Naive thymus-derived CD4-positive, alpha-beta T cell (primary cell): ENCODE results near the gene ARMC6. TPM values are rescaled to one million over a fixed set of nuclear protein-coding genes. Genes with fewer than 3 reads are reported as not detected.

Experiments
- ATAC-seq: fragments of 150-1000 bp; cut with Tn5 transposase; 2 replicates; pipeline ENCODE4 v1.10.0; 2021; ENCODE audit warnings: mild to moderate bottlenecking, moderate library complexity
- CTCF ChIA-PET: fragments of 350-600 bp; sonication (Branson Sonifier 250); formaldehyde crosslinking; loops from one replicate; lab custom pipeline; 2021; ENCODE audit warnings: antibody characterized with exemption; lab: Charles Lee
- POLR2A ChIA-PET: fragments of 350-600 bp; sonication (Branson Sonifier 250); formaldehyde crosslinking; loops from one replicate; lab custom pipeline; 2021; ENCODE audit warnings: antibody characterized with exemption, inconsistent platforms; lab: Charles Lee
- DNase-seq, 9 donors: peaks; one replicate each; pipeline versions ENCODE4 v3.0.0 to v3.0.0-alpha.2; 2020 to 2022; ENCODE audit warnings: mixed read lengths in 1 of 9
- H3K27ac ChIP-seq: one replicate; pipeline ENCODE4 v1.7.0; 2013; ENCODE audit warnings: mild to moderate bottlenecking, low read depth, low read length, moderate library complexity
- H3K27me3 ChIP-seq, 2 donors: one replicate each; pipeline ENCODE4 v1.7.0; 2013; ENCODE audit warnings: low read length in 2 of 2, mild to moderate bottlenecking in 2 of 2, moderate library complexity in 2 of 2; ENCODE audit not compliant: control insufficient read depth in 2 of 2, insufficient read depth in 2 of 2
- H3K36me3 ChIP-seq, 3 experiments: 1 replicate in 2 of 3; 2 replicates in 1 of 3; pipeline ENCODE4 v1.7.0; 2013; ENCODE audit warnings: low read length in 3 of 3, mild to moderate bottlenecking in 3 of 3, moderate library complexity in 1 of 3; ENCODE audit not compliant: insufficient read depth in 3 of 3, control insufficient read depth in 2 of 3
- H3K4me1 ChIP-seq, 2 donors: one replicate each; pipeline ENCODE4 v1.7.0; 2013; ENCODE audit warnings: low read length in 2 of 2, mild to moderate bottlenecking in 2 of 2, moderate library complexity in 1 of 2; ENCODE audit not compliant: control insufficient read depth in 2 of 2, insufficient read depth in 2 of 2
- H3K4me3 ChIP-seq: 2 replicates; pipeline ENCODE4 v1.7.0; 2013; ENCODE audit warnings: mild to moderate bottlenecking, low read length
- H3K9me3 ChIP-seq, 3 experiments: 1 replicate in 2 of 3; 2 replicates in 1 of 3; pipeline ENCODE4 v1.7.0; 2013; ENCODE audit warnings: low read length in 3 of 3; ENCODE audit not compliant: control insufficient read depth in 2 of 3
- H3K27ac Mint-ChIP-seq, 9 donors: one replicate each; pipeline ENCODE4 v1.8.0; 2020 to 2022; ENCODE audit warnings: mixed read lengths in 9 of 9, mild to moderate bottlenecking in 8 of 9, moderate library complexity in 5 of 9, inconsistent platforms in 2 of 9
- H3K27me3 Mint-ChIP-seq, 5 donors: one replicate each; pipeline ENCODE4 v1.8.0; 2021 to 2022; ENCODE audit warnings: mixed read lengths in 5 of 5, mild to moderate bottlenecking in 1 of 5
- H3K36me3 Mint-ChIP-seq, 5 donors: one replicate each; pipeline ENCODE4 v1.8.0; 2020 to 2022; ENCODE audit warnings: mixed read lengths in 5 of 5, mild to moderate bottlenecking in 3 of 5, inconsistent platforms in 1 of 5
- H3K4me1 Mint-ChIP-seq, 7 donors: one replicate each; pipeline ENCODE4 v1.8.0; 2020 to 2022; ENCODE audit warnings: mixed read lengths in 7 of 7, mild to moderate bottlenecking in 3 of 7, inconsistent platforms in 1 of 7
- H3K4me3 Mint-ChIP-seq, 10 donors: one replicate each; pipeline ENCODE4 v1.8.0; 2020 to 2022; ENCODE audit warnings: mild to moderate bottlenecking in 10 of 10, mixed read lengths in 10 of 10, moderate library complexity in 6 of 10, inconsistent platforms in 2 of 10
- H3K9me3 Mint-ChIP-seq, 11 donors: one replicate each; pipeline ENCODE4 v1.8.0; 2020 to 2022; ENCODE audit warnings: mixed read lengths in 11 of 11, mild to moderate bottlenecking in 4 of 11, inconsistent platforms in 1 of 11, moderate library complexity in 1 of 11
- intact Hi-C, 2 donors: fragments of 100-400 bp; cut with micrococcal nuclease; formaldehyde crosslinking; loops; one replicate each; pipeline ENCODE4 v1.15.1; 2023
- polyA plus RNA-seq, 2 donors: library from polyadenylated mRNA; unstranded; fragments of 300-500 nt; fragmentation: Illumina TruSeq; gene quantifications; one replicate each; pipeline ENCODE4 v1.2.3, GENCODE V29; 2021
- total RNA-seq, 6 experiments: library from RNA in 5 of 6; stranded (reverse) in 5 of 6; gene quantifications; 1 replicate in 5 of 6; 2 replicates in 1 of 6; pipeline ENCODE4 v1.2.3 and lab custom pipeline; 2021 to 2026

The ARMC6 gene
- total and polyA plus RNA-seq, 7 experiments from 2014 or later, result 14.0 to 41.9 (median 16.2) TPM

- POLR2A ChIA-PET, result interaction anchor here (0.6 to 1.0 kb wide), 2 partner anchors 86 to 96 kb away, joined by 3 read pairs; no protein-coding TSS in a partner anchor
- Histone ChIP-seq H3K4me1 (no peaks in the 10 kb centered on the region), H3K9me3 (no peaks in the 10 kb centered on the region), H3K27ac (no peak overlapping the region), H3K36me3 (peaks cover 0 to 65% (median 0%) of the 10 kb centered on the region in 3 experiments), H3K27me3 (no peaks in the 10 kb centered on the region), H3K4me3 (no peak overlapping the region)
- Mint-ChIP-seq H3K36me3 (peaks cover 0 to 12% (median 0%) of the 10 kb centered on the region in 5 donors), H3K9me3 (no peaks in the 10 kb centered on the region), H3K4me1 (no peaks in the 10 kb centered on the region), H3K4me3 (no peak overlapping the region), H3K27ac (no peak overlapping the region), H3K27me3 (no peaks in the 10 kb centered on the region)
- CTCF ChIA-PET, result interaction anchor here (0.9 to 2.1 kb wide), 7 partner anchors 13 to 89 kb away, joined by 4 to 10 read pairs (median 7); no protein-coding TSS in a partner anchor
- ATAC-seq (no peak), DNase-seq (no peak)
- intact Hi-C loops, result loop anchor here in 1 of 2 donors (1.0 kb wide), 1 partner anchor 84 kb away; the partner anchor contains the start of gene TMEM161A
Measured at GRCh38 chr19:19054315-19054938, 21.0 kb downstream of the ARMC6 start.

GRCh38 chr19:19054939-19055440 is 21.6 kb downstream of the ARMC6 start:
- H3K36me3 Mint-ChIP-seq, result peaks cover 0 to 12% (median 0%) of the 10 kb centered on the region in 5 donors

DNA sequence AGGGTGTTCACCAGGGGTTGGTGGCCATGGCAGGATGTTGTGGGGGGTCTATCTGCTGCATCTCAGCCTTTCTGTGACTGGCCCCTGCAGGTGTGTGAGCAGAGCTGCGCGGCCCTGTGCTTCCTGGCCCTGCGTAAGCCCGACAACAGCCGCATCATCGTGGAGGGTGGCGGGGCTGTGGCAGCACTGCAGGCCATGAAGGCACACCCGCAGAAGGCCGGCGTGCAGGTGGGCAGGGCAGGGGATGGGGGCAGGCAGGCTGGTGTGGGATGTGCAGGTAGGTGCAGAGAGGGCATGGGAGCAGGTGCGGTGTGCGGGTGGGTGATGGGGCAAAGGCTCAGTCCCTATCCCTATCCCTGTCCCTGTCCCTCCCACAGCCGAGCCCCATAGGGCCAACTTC is 22.3 kb downstream of the ARMC6 start:
- Histone ChIP-seq H3K27me3 (no peaks in the 10 kb centered on the region), H3K9me3 (no peaks in the 10 kb centered on the region), H3K27ac (no peak overlapping the region), H3K4me1 (no peaks in the 10 kb centered on the region), H3K36me3 (peaks cover 0 to 59% (median 0%) of the 10 kb centered on the region in 3 experiments), H3K4me3 (no peak overlapping the region)
- ATAC-seq (no peak), DNase-seq (no peak)
- H3K4me1 Mint-ChIP-seq, result no peaks in the 10 kb centered on the region
- H3K36me3 Mint-ChIP-seq, result peaks cover 0 to 11% (median 0%) of the 10 kb centered on the region in 5 donors
- H3K27ac Mint-ChIP-seq, result no peak overlapping the region
- H3K4me3 Mint-ChIP-seq, result no peak overlapping the region
- CTCF ChIA-PET, result interaction anchor here (1.0 to 2.1 kb wide), 3 partner anchors 12 to 88 kb away, joined by 5 to 9 read pairs (median 9); no protein-coding TSS in a partner anchor
- intact Hi-C loops, result no loop called here
- H3K27me3 Mint-ChIP-seq, result no peaks in the 10 kb centered on the region
- POLR2A ChIA-PET, result interaction anchor here (0.6 kb wide), 2 partner anchors 80 to 200 kb away, joined by 3 to 5 read pairs; no protein-coding TSS in a partner anchor
- no peaks in the 10 kb centered on the region for H3K9me3 Mint-ChIP-seq

More at GRCh38 chr19:19054939-19055440, 21.6 kb downstream of the ARMC6 start:
- DNase-seq (no peak), ATAC-seq (no peak)
- Mint-ChIP-seq H3K4me1 (no peaks in the 10 kb centered on the region), H3K27me3 (no peaks in the 10 kb centered on the region), H3K27ac (no peak overlapping the region), H3K9me3 (no peaks in the 10 kb centered on the region), H3K4me3 (no peak overlapping the region)
- H3K36me3 ChIP-seq, result peaks cover 0 to 64% (median 0%) of the 10 kb centered on the region in 3 experiments
- intact Hi-C loops, result loop anchor here in 1 of 2 donors (1.0 kb wide), 1 partner anchor 83 kb away; the partner anchor contains the start of gene TMEM161A
- POLR2A ChIA-PET, result interaction anchor here (0.6 to 1.0 kb wide), 2 partner anchors 85 to 199 kb away, joined by 3 to 5 read pairs; no protein-coding TSS in a partner anchor
- H3K4me3 ChIP-seq, result no peak overlapping the region
- CTCF ChIA-PET, result interaction anchor here (1.0 to 2.1 kb wide), 6 partner anchors 12 to 89 kb away, joined by 4 to 10 read pairs (median 7); no protein-coding TSS in a partner anchor
- no peaks in the 10 kb centered on the region for H3K9me3 ChIP-seq
- no peak overlapping the region for H3K27ac ChIP-seq
- no peaks in the 10 kb centered on the region for H3K27me3 ChIP-seq
- no peaks in the 10 kb centered on the region for H3K4me1 ChIP-seq

DNA sequence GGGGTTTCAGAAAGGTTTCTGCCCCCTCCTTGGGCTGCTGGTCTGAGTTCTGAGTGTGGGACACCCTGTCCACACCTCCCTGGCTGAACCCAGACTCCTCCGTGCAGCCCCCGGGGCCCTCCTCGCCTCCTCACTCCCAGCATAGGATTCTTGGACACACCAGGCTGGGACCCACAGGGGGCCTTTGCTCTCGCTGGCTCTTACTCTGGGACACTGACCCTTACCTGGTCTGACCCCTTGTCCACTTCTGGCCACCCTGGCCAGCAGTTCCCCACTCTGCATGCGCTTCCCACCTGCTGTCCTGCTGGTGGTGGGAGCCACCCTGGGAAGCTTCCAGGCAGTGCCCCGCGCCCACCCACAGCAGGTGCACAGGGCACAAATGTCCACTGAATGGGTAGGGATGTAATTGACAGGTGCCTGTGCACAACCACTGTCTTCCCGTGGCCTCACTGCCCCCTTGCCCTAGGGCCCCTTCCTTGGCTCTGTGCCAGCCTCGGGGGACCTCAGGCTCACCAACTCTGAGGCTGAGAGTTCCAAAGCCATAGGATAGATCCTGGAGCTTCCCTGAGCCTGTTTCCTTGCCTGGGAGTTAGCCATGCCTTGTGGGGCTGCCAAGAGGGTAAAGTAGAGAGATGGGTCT is 23.4 kb downstream of the ARMC6 start:
- Histone ChIP-seq H3K9me3 (no peaks in the 10 kb centered on the region), H3K4me1 (no peaks in the 10 kb centered on the region), H3K4me3 (no peak overlapping the region), H3K27ac (no peak overlapping the region), H3K36me3 (peaks cover 0 to 54% (median 0%) of the 10 kb centered on the region in 3 experiments), H3K27me3 (no peaks in the 10 kb centered on the region)
- Mint-ChIP-seq H3K27ac (no peak overlapping the region), H3K9me3 (no peaks in the 10 kb centered on the region), H3K36me3 (peaks cover 0 to 3% (median 0%) of the 10 kb centered on the region in 5 donors), H3K27me3 (no peaks in the 10 kb centered on the region), H3K4me1 (no peaks in the 10 kb centered on the region), H3K4me3 (no peak overlapping the region)
- ATAC-seq (no peak), DNase-seq (no peak)
- intact Hi-C loops, result no loop called here
- CTCF ChIA-PET, result no interaction called here
- POLR2A ChIA-PET, result no interaction called here

DNA sequence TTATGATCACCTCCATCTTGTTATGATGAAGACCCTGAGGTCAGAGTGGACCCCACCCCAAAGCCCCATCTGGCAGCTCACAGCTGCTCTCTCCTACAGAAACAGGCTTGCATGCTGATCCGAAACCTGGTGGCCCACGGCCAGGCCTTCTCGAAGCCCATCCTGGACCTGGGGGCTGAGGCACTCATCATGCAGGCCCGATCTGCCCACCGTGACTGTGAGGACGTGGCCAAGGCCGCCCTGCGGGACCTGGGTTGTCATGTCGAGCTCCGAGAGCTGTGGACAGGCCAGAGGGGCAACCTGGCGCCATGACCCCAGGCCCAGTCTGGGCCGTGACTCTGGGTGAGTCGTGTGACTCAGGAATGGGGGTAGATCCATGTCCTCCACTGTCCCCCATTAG is 23.9 kb downstream of the ARMC6 start:
- H3K36me3 ChIP-seq, result peaks cover 0 to 49% (median 0%) of the 10 kb centered on the region in 3 experiments
- no peak overlapping the region for H3K27ac ChIP-seq
- H3K4me3 ChIP-seq, result no peak overlapping the region
- H3K4me1 ChIP-seq, result no peaks in the 10 kb centered on the region
- DNase-seq (no peak), ATAC-seq (no peak)
- CTCF ChIA-PET, result no interaction called here
- Mint-ChIP-seq H3K4me1 (peaks cover 0 to 1% (median 0%) of the 10 kb centered on the region in 7 donors), H3K9me3 (no peaks in the 10 kb centered on the region), H3K27me3 (no peaks in the 10 kb centered on the region), H3K36me3 (peaks cover 0 to 3% (median 0%) of the 10 kb centered on the region in 5 donors), H3K4me3 (no peak overlapping the region), H3K27ac (no peak overlapping the region)
- no peaks in the 10 kb centered on the region for H3K9me3 ChIP-seq
- intact Hi-C loops, result no loop called here
- H3K27me3 ChIP-seq, result no peaks in the 10 kb centered on the region
- POLR2A ChIA-PET, result no interaction called here

- no peak overlapping the region for H3K27ac ChIP-seq
- H3K4me3 ChIP-seq, result no peak overlapping the region
- ChIA-PET POLR2A (no interaction called here), CTCF (no interaction called here)
- DNase-seq (no peak), ATAC-seq (no peak)
- Mint-ChIP-seq H3K27me3 (no peaks in the 10 kb centered on the region), H3K27ac (no peak overlapping the region), H3K4me3 (no peak overlapping the region), H3K4me1 (peaks cover 0 to 5% (median 1%) of the 10 kb centered on the region in 7 donors), H3K9me3 (no peaks in the 10 kb centered on the region), H3K36me3 (peaks cover 0 to 3% (median 0%) of the 10 kb centered on the region in 5 donors)
- H3K9me3 ChIP-seq, result no peaks in the 10 kb centered on the region
- peaks cover 0 to under 1% of the 10 kb centered on the region in 2 donors for H3K4me1 ChIP-seq
- peaks cover 0 to 45% (median 0%) of the 10 kb centered on the region in 3 experiments for H3K36me3 ChIP-seq
- intact Hi-C loops, result no loop called here
- H3K27me3 ChIP-seq, result no peaks in the 10 kb centered on the region
Measured at GRCh38 chr19:19057720-19058119, 24.3 kb downstream of the ARMC6 start.
